Thoracic aorta (tissue), 2 donors: ENCODE results near the gene ARHGAP10. TPM values are rescaled to one million over a fixed set of nuclear protein-coding genes. Genes with fewer than 3 reads are reported as not detected.

Experiments
- ATAC-seq: fragments of 150-250 bp; one replicate; pipeline ENCODE4 v1.8.0; 2017; ENCODE audit warnings: low read depth; ENCODE audit not compliant: insufficient number of reproducible peaks, low FRiP score
- DNase-seq: peaks from one replicate; pipeline ENCODE4 v3.0.0-alpha.2; 2020; ENCODE audit warnings: low spot score
- H3K27ac ChIP-seq, 2 donors: fragments of 200-600 bp; sonication (generic); 1 replicate in 1 of 2; 2 replicates in 1 of 2; pipeline ENCODE4 v1.5.1; 2016; ENCODE audit warnings: mild to moderate bottlenecking in 2 of 2, moderate library complexity in 2 of 2
- H3K27me3 ChIP-seq: fragments of 200-600 bp; sonication (generic); replicated peaks from 2 replicates; pipeline ENCODE4 v1.6.0; 2016; ENCODE audit warnings: mild to moderate bottlenecking; ENCODE audit not compliant: insufficient read depth
- H3K36me3 ChIP-seq: fragments of 200-600 bp; sonication (generic); one replicate; pipeline ENCODE4 v1.5.1; 2016
- H3K4me1 ChIP-seq, 2 donors: fragments of 200-600 bp; sonication (generic); 1 replicate in 1 of 2; 2 replicates in 1 of 2; pipeline versions ENCODE4 v1.5.1 to v1.6.0; 2016; ENCODE audit warnings: low read depth in 2 of 2, mild to moderate bottlenecking in 1 of 2; ENCODE audit not compliant: control insufficient read depth in 1 of 2
- H3K4me3 ChIP-seq: fragments of 200-600 bp; sonication (generic); 2 replicates; pipeline ENCODE4 v1.5.1; 2016; ENCODE audit warnings: mild to moderate bottlenecking
- H3K9me3 ChIP-seq: fragments of 200-600 bp; sonication (generic); 2 replicates; pipeline ENCODE4 v1.5.1; 2016
- total RNA-seq, 2 donors: library from RNA; depleted of rRNA; stranded (reverse); fragments of >200 nt; gene quantifications; one replicate each; pipeline versions ENCODE4 v1.1.0 to v1.2.3, GENCODE V29; 2016
- TF ChIP-seq, protein P1 (sequence below): fragments of 200-600 bp; sonication (generic); IDR thresholded peaks from one replicate; pipeline ENCODE4 v1.5.1; 2019; ENCODE audit warnings: antibody characterized with exemption

ARHGAP10 gene
- total RNA-seq, 2 donors from 2014 or later: 195 to 211 TPM

GRCh38 chr4:147839200-147839599 is 107.3 kb downstream of the ARHGAP10 start:
- ATAC-seq: no peak
- H3K27ac ChIP-seq: peak overlapping the region in 1 of 2 donors; percentile 35

GRCh38 chr4:147839663-147840062 is 107.8 kb downstream of the ARHGAP10 start:
- ATAC-seq: no peak
- Histone ChIP-seq H3K27ac (peak overlapping the region in 1 of 2 donors; percentile 35), H3K4me1 (peaks cover 31 to 87% of the 10 kb centered on the region in 2 donors), H3K4me3 (no peak overlapping the region), H3K27me3 (no peaks in the 10 kb centered on the region), H3K9me3 (no peaks in the 10 kb centered on the region), H3K36me3 (peaks cover under 1% of the 10 kb centered on the region)
- TF ChIP-seq, protein P1, sequence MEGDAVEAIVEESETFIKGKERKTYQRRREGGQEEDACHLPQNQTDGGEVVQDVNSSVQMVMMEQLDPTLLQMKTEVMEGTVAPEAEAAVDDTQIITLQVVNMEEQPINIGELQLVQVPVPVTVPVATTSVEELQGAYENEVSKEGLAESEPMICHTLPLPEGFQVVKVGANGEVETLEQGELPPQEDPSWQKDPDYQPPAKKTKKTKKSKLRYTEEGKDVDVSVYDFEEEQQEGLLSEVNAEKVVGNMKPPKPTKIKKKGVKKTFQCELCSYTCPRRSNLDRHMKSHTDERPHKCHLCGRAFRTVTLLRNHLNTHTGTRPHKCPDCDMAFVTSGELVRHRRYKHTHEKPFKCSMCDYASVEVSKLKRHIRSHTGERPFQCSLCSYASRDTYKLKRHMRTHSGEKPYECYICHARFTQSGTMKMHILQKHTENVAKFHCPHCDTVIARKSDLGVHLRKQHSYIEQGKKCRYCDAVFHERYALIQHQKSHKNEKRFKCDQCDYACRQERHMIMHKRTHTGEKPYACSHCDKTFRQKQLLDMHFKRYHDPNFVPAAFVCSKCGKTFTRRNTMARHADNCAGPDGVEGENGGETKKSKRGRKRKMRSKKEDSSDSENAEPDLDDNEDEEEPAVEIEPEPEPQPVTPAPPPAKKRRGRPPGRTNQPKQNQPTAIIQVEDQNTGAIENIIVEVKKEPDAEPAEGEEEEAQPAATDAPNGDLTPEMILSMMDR: no peak
- DNase-seq: no peak

More at GRCh38 chr4:147839200-147839599, 107.3 kb downstream of the ARHGAP10 start:
- H3K9me3 ChIP-seq: no peaks in the 10 kb centered on the region
- H3K4me1 ChIP-seq: peaks cover 31 to 88% of the 10 kb centered on the region in 2 donors
- no peaks in the 10 kb centered on the region for H3K36me3 ChIP-seq
- TF ChIP-seq, protein P1: no peak
- no peaks in the 10 kb centered on the region for H3K27me3 ChIP-seq
- no peak for DNase-seq
- H3K4me3 ChIP-seq: no peak overlapping the region

DNA sequence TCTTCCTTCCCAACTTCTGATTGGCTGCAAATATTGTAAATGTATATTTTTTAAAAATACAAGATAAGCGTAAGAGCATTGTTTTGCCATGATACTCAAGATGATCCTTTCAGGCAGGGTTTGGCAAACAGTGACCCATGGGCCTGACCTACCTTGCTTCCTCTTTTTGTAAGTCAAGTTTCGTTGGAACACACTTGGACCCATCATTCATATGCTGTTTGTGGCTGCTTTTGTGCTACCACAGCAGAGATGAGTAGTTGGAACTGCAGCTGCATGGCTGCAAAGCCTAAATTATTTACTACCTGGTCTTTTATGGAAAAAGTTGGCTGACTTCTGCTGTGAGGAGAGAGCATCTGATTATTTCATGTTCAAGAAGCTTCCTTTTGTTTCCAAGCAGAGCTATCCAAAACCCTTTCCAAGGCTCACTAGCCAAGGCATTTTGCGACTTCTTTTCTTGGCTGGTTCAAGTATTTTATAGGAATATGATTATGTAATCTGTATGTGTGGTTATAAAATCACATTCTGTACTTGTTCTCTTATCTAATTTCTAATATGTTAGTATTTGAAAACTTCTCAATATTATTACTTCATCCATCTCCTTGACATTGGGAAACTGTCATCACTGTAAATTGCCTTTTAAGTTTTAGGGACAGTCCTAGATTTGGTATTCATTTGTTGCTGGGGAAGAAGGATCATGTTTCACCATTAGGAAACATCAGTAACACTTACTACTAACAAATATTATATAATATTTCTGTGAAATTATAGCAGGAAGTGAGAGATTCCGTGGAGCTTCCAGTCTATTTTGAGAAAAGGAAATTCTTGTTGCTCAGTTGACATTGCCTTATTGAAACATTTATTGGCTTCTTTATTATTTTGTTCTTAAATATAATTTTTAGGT is 109.2 kb downstream of the ARHGAP10 start:
- no peaks in the 10 kb centered on the region for H3K9me3 ChIP-seq
- no peak for ATAC-seq
- no peaks in the 10 kb centered on the region for H3K27me3 ChIP-seq
- DNase-seq: no peak
- peaks cover 4% of the 10 kb centered on the region for H3K36me3 ChIP-seq
- TF ChIP-seq, protein P1: no peak
- H3K4me3 ChIP-seq: no peak overlapping the region
- H3K27ac ChIP-seq: no peak overlapping the region
- peaks cover 21 to 85% of the 10 kb centered on the region in 2 donors for H3K4me1 ChIP-seq

DNA sequence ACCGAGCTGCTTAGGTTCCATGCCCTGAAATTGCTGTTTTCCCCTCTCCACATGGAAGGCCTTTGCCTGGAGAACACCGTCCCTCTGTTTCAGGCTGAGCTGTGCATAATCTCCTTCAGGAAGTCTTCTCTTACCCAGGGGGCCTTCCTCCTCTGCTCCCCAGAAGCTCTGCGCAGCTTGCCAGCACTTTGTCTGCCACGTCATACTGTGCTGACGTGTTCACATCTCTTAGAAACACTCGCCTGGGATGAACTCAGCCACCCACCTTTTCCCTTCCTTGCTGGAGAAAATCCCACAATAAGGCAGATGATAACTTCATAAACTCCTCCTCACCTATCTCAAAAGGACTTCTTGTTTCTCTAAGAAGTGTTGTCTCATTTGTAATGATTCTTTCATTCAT is 110.7 kb downstream of the ARHGAP10 start:
- Histone ChIP-seq H3K9me3 (no peaks in the 10 kb centered on the region), H3K4me1 (peaks cover 24 to 85% of the 10 kb centered on the region in 2 donors), H3K36me3 (peaks cover 4% of the 10 kb centered on the region), H3K27me3 (no peaks in the 10 kb centered on the region), H3K4me3 (no peak overlapping the region), H3K27ac (no peak overlapping the region)
- DNase-seq: no peak
- TF ChIP-seq, protein P1: no peak
- no peak for ATAC-seq

GRCh38 chr4:147843162-147843561 is 111.3 kb downstream of the ARHGAP10 start:
- Histone ChIP-seq H3K4me1 (peaks cover 25 to 85% of the 10 kb centered on the region in 2 donors), H3K27ac (no peak overlapping the region), H3K4me3 (no peak overlapping the region), H3K27me3 (no peaks in the 10 kb centered on the region), H3K9me3 (no peaks in the 10 kb centered on the region), H3K36me3 (peaks cover 4% of the 10 kb centered on the region)
- ATAC-seq: no peak
- TF ChIP-seq, protein P1: no peak
- no peak for DNase-seq
